WTC11 (cell line): ENCODE results near the gene RCAN2. TPM values are rescaled to one million over a fixed set of nuclear protein-coding genes. Genes with fewer than 3 reads are reported as not detected.
A peak's percentile ranks its signal among the peaks of the same experiment; 100 is the strongest.

Experiments
- ATAC-seq: fragments of 200-7000 bp; cut with Tn5 transposase; 2 replicates; pipeline ENCODE4 v1.10.0; 2021; ENCODE audit warnings: mild to moderate bottlenecking, moderate library complexity
- CTCF ChIA-PET: fragments of 300-600 bp; sonication (Branson Sonifier 250); formaldehyde crosslinking; loops from one replicate; lab custom pipeline; 2021; ENCODE audit warnings: antibody characterized with exemption; lab: Charles Lee
- POLR2A ChIA-PET: fragments of 350-600 bp; sonication (Branson Sonifier 250); formaldehyde crosslinking; loops from one replicate; lab custom pipeline; 2021; ENCODE audit warnings: antibody characterized with exemption; lab: Charles Lee
- DNase-seq: peaks from one replicate; pipeline ENCODE4 v3.0.0; 2021; ENCODE audit warnings: low spot score
- H3K27ac Mint-ChIP-seq: 2 replicates; pipeline ENCODE4 v1.8.0; 2021; ENCODE audit warnings: mixed read lengths
- H3K27me3 Mint-ChIP-seq: 2 replicates; pipeline ENCODE4 v1.8.0; 2021; ENCODE audit warnings: low read depth, mild to moderate bottlenecking, moderate library complexity, mixed read lengths
- H3K36me3 Mint-ChIP-seq: 2 replicates; pipeline ENCODE4 v1.8.0; 2021; ENCODE audit warnings: mixed read lengths
- H3K4me1 Mint-ChIP-seq: 2 replicates; pipeline ENCODE4 v1.8.0; 2022; ENCODE audit warnings: mixed read lengths
- H3K4me3 Mint-ChIP-seq: 2 replicates; pipeline ENCODE4 v1.8.0; 2021; ENCODE audit warnings: mild to moderate bottlenecking, moderate library complexity, mixed read lengths
- H3K9me3 Mint-ChIP-seq: 2 replicates; pipeline ENCODE4 v1.8.0; 2021; ENCODE audit warnings: mixed read lengths
- CTCF ChIP-seq: fragments of 200-600 bp; IDR thresholded peaks from 2 replicates; pipeline ENCODE4 v1.8.0; 2022; ENCODE audit warnings: antibody characterized with exemption
- ETV6 ChIP-seq: sonication (generic); formaldehyde crosslinking; IDR thresholded peaks from 2 replicates; pipeline ENCODE4 v1.8.1; 2022; ENCODE audit warnings: mild to moderate bottlenecking, missing genetic modification reagents
- FOXP4 ChIP-seq: sonication (generic); formaldehyde crosslinking; IDR thresholded peaks from 2 replicates; pipeline ENCODE4 v1.8.0; 2022; ENCODE audit warnings: mild to moderate bottlenecking, missing genetic modification reagents
- HMGA2 ChIP-seq: fragments of 250-450 bp; sonication (Bioruptor Pico); IDR thresholded peaks from 2 replicates; pipeline ENCODE4 v1.4.0; 2021; ENCODE audit warnings: mild to moderate bottlenecking, moderate library complexity
- NFATC4 ChIP-seq: fragments of 250-450 bp; sonication (Bioruptor Pico); IDR thresholded peaks from 2 replicates; pipeline ENCODE4 v1.9.0; 2021; ENCODE audit warnings: mild to moderate bottlenecking
- NFE2L1 ChIP-seq: sonication (generic); formaldehyde crosslinking; IDR thresholded peaks from 2 replicates; pipeline ENCODE4 v1.8.1; 2023; ENCODE audit warnings: missing genetic modification reagents
- NFYB ChIP-seq: sonication (generic); formaldehyde crosslinking; conservative IDR thresholded peaks from 2 replicates; pipeline ENCODE4 v1.8.0; 2022; ENCODE audit warnings: low read depth, missing genetic modification reagents
- SMAD3 ChIP-seq: sonication (generic); formaldehyde crosslinking; IDR thresholded peaks from 2 replicates; pipeline ENCODE4 v1.8.0; 2022; ENCODE audit warnings: missing genetic modification reagents, mild to moderate bottlenecking, borderline replicate concordance
- TEAD4 ChIP-seq: sonication (generic); formaldehyde crosslinking; IDR thresholded peaks from 2 replicates; pipeline ENCODE4 v1.8.0; 2022; ENCODE audit warnings: mild to moderate bottlenecking, missing genetic modification reagents
- ZNF219 ChIP-seq: sonication (generic); formaldehyde crosslinking; IDR thresholded peaks from 2 replicates; pipeline ENCODE4 v1.8.0; 2023; ENCODE audit warnings: missing genetic modification reagents, mild to moderate bottlenecking, borderline replicate concordance
- ZNF317 ChIP-seq: sonication (generic); formaldehyde crosslinking; IDR thresholded peaks from 2 replicates; pipeline ENCODE4 v1.8.1; 2023; ENCODE audit warnings: low read depth, mild to moderate bottlenecking, moderate library complexity, missing genetic modification reagents, borderline replicate concordance
- ZNF416 ChIP-seq: fragments of 250-450 bp; sonication (Bioruptor Pico); IDR thresholded peaks from 2 replicates; pipeline ENCODE4 v1.9.0; 2021; ENCODE audit warnings: mild to moderate bottlenecking, inconsistent platforms
- total RNA-seq: library from RNA; stranded (reverse); gene quantifications from 3 replicates; pipeline ENCODE4 v1.2.3, GENCODE V29; 2021
- TF ChIP-seq, protein P1 (sequence below): sonication (generic); formaldehyde crosslinking; conservative IDR thresholded peaks from 2 replicates; pipeline ENCODE4 v1.8.1; 2022; ENCODE audit warnings: mild to moderate bottlenecking, missing genetic modification reagents
- TF ChIP-seq, protein P2 (sequence below): fragments of 250-450 bp; sonication (Bioruptor Pico); IDR thresholded peaks from 2 replicates; pipeline ENCODE4 v1.8.0; 2021; ENCODE audit warnings: mild to moderate bottlenecking

RCAN2 gene
- total RNA-seq, 1 experiment from 2014 or later, result 3.9 TPM

DNA sequence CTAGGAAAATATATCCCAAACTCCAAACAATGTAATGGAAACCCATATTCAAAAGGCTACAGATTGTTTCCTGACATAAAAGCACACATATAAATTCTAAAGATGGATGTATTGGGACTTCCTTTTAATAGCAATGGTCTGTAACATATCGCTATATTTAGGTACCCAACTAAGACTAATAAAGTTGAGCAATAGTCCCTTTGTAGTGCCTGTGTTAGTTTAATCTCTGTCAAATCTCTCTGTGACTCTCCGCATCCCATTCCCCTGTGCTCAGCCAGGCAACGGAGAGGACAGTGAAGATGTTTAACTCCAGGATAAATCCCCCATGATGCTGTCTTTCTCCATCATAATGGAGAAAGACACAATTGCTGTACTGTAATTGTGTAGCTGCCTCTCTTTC is 19.0 kb downstream of the RCAN2 start:
- no peak overlapping the region for H3K4me3 Mint-ChIP-seq
- TF ChIP-seq SMAD3 (CRISPR knock-in tag) (no peak), ZNF416 (CRISPR knock-in tag) (no peak), NFYB (CRISPR knock-in tag) (no peak), CTCF (no peak), ETV6 (CRISPR knock-in tag) (no peak), HMGA2 (no peak), FOXP4 (CRISPR knock-in tag) (no peak), ZNF219 (CRISPR knock-in tag) (no peak), ZNF317 (CRISPR knock-in tag) (no peak), TEAD4 (CRISPR knock-in tag) (no peak), NFE2L1 (CRISPR knock-in tag) (no peak)
- TF ChIP-seq, protein P1, sequence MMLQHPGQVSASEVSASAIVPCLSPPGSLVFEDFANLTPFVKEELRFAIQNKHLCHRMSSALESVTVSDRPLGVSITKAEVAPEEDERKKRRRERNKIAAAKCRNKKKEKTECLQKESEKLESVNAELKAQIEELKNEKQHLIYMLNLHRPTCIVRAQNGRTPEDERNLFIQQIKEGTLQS (CRISPR knock-in tag), result no peak
- TF ChIP-seq, protein P2, sequence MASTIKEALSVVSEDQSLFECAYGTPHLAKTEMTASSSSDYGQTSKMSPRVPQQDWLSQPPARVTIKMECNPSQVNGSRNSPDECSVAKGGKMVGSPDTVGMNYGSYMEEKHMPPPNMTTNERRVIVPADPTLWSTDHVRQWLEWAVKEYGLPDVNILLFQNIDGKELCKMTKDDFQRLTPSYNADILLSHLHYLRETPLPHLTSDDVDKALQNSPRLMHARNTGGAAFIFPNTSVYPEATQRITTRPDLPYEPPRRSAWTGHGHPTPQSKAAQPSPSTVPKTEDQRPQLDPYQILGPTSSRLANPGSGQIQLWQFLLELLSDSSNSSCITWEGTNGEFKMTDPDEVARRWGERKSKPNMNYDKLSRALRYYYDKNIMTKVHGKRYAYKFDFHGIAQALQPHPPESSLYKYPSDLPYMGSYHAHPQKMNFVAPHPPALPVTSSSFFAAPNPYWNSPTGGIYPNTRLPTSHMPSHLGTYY (CRISPR knock-in tag), result no peak
- H3K36me3 Mint-ChIP-seq, result peaks cover 17% of the 10 kb centered on the region
- H3K27me3 Mint-ChIP-seq, result no peaks in the 10 kb centered on the region
- H3K4me1 Mint-ChIP-seq, result peaks cover 35% of the 10 kb centered on the region
- ATAC-seq, result no peak
- H3K27ac Mint-ChIP-seq, result no peak overlapping the region
- ChIA-PET POLR2A (no interaction called here), CTCF (no interaction called here)
- no peak for DNase-seq
- peaks cover 24% of the 10 kb centered on the region for H3K9me3 Mint-ChIP-seq

DNA sequence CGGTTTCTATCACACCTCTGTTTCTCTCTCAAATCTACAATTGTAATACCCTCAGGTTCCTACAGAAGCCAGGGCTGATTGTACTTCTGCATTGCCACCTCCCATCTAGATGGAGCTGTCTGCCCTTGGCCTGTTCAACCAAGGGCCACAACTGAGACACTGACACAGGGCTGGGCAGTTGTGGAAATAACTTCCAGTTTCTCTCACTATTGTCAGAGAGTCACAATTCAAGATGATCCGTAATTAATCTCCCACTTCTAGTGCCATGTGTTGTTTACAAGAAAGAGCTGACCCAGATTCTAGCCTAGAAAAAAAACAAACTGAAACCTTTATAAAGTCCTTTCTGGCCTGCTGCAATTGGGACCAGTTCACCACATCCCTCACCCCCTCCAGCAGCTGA is 22.2 kb downstream of the RCAN2 start:
- POLR2A ChIA-PET, result interaction anchor here (0.6 kb wide), 1 partner anchor 231 kb away, joined by 5 read pairs; no protein-coding TSS in a partner anchor
- no peaks in the 10 kb centered on the region for H3K27me3 Mint-ChIP-seq
- peaks cover 59% of the 10 kb centered on the region for H3K4me1 Mint-ChIP-seq
- ATAC-seq (peak; percentile 49), DNase-seq (no peak)
- peaks cover 21% of the 10 kb centered on the region for H3K9me3 Mint-ChIP-seq
- CTCF ChIA-PET, result interaction anchor here (1.1 to 5.9 kb wide), 3 partner anchors 9 to 187 kb away, joined by 3 to 39 read pairs (median 5); partner anchors contain the start of gene RCAN2
- H3K27ac Mint-ChIP-seq, result peak overlapping the region; percentile 63
- H3K36me3 Mint-ChIP-seq, result peaks cover 17% of the 10 kb centered on the region
- H3K4me3 Mint-ChIP-seq, result peak overlapping the region; percentile 4; the same call in 1 of the 2 replicates
- no peak for TF ChIP-seq NFATC4
- TF ChIP-seq CTCF, result no peak
- no peak for TF ChIP-seq ZNF219 (CRISPR knock-in tag)
